Measurements from ENCODE around the gene PPME1. TPM values are rescaled to one million over a fixed set of nuclear protein-coding genes. Genes with fewer than 3 reads are reported as not detected.
"Not testable (repeated sequence)": the region's sequence is repeated elsewhere in the genome, so short reads cannot be mapped to it uniquely, and the experiment has no call there.

The PPME1 gene
- total RNA-seq: 27.6 and 69.9 TPM in 2 replicates

DNA sequence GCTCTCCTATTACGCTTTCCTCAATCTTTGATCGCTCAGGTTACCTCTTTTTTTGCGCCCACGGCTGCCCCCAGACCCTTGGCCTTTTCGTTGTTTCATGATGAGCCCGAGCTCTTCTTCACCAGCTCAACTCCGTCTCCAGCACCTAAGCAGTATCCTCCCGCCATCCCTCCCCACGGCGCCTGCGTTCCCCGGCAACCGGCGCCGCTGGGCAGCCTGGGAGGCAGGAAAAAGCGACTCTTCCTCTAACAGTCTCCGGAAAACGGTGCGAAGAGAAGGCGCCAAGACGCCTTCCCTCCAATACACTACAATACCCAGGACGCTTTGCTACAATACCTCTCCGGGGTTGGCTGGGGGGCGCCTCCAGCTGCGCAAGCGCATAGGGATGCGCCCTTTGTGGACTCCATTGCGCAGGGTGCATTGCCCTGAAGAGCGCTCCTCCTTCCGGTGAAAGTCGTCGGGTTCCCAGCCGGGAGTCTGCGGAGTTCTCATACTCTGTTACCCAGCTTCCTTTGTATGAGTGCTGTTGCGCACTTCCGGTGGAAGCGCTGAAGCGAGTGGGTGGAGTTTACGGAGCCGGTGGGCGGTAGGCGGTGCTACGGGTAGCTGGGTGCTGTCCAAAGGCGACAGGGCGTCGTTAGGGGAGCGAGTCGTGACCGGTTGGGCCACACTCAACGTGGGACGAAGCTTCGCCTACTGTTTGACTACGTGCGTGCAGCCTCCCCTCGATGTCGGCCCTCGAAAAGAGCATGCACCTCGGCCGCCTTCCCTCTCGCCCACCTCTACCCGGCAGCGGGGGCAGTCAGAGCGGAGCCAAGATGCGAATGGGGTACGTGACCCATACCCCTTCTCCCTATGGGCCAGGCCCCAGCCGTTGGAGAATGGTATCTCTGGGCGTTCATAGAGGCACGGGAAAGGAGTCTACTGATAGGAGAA, at the start of gene PPME1, which contains the start of gene C2CD3:
Gene PPME1, plus strand, starts transcription at position 596 of the 936 bp plus-strand sequence. Its CDS starts 133 bp downstream, at position 729.
Gene C2CD3, minus strand, starts transcription at position 309 of the 936 bp plus-strand sequence. Its CDS starts 210 bp downstream, at position 99.
- peak; percentile 99 for DNase-seq (ENCODE audit: low read depth)

- no peak for DNase-seq (ENCODE audit: low read depth)
Observed at GRCh38 chr11:74121804-74122203, 49.3 kb upstream of the PPME1 start.

- DNase-seq (ENCODE audit: low read depth): peak; percentile 22
Observed at GRCh38 chr11:74123008-74123448, 48.1 kb upstream of the PPME1 start.

DNA sequence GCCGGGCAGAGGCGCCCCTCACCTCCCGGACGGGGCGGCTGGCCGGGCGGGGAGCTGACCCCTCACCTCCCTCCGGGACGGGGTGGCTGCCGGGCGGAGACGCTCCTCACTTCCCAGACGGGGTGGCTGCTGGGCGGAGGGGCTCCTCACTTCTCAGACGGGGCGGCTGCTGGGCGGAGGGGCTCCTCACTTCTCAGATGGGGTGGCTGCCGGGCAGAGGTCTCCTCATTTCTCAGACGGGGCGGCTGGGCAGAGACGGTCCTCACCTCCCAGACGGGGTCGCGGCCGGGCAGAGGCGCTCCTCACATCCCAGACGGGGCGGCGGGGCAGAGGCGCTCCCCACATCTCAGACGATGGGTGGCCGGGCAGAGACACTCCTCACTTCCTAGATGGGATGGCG, 42.0 kb upstream of the PPME1 start:
- not testable (repeated sequence) for DNase-seq (ENCODE audit: low read depth)

DNA sequence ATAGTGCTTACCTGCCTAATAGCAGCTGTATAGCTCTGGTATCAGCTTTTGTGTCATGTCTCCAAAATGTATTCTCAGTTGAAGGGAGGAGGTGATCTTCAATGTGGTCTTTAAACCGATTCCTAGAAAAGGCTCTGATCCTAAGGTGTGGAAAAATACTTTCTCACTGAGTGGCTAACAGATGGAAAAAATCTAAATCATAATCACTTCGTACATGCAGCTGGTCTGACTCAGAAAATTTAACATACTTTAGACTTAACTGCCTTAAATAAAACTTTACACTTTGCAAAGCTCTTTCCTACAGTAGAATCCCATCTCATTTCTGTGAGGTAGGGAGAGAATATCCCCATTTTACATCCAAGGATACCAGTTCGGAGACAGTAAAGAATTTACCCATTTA, 38.3 kb upstream of the PPME1 start:
- no peak for DNase-seq (ENCODE audit: low read depth)

DNA sequence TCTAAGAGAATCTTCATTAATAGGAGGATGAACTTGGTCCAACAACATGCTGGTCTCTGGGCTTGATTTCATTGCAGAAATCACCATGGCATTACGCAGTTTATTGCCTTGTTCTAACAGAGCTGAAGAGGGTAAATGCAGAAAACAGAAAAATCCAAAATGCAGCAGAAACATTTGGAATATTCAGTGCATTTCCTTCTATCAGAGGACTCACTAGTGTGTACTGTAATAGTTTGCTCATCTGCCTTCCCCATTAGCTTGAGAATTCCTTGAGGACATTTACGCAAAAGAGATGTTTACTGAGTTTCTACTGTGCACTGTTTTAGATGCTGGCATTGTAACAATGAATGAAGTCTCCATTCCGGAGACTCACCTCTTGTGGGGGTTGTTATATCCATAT, 37.7 kb upstream of the PPME1 start:
- no peak for DNase-seq (ENCODE audit: low read depth)

- no peak for DNase-seq (ENCODE audit: low read depth)
Observed at GRCh38 chr11:74134661-74135060, 36.4 kb upstream of the PPME1 start.

GRCh38 chr11:74135127-74135840, 35.8 kb upstream of the PPME1 start:
- DNase-seq (ENCODE audit: low read depth): peak; percentile 57

- peak; percentile 22 for DNase-seq (ENCODE audit: low read depth)
Observed at GRCh38 chr11:74138021-74138420, 33.1 kb upstream of the PPME1 start.

GRCh38 chr11:74138572-74138971, 32.5 kb upstream of the PPME1 start:
- DNase-seq (ENCODE audit: low read depth): peak; percentile 99

DNA sequence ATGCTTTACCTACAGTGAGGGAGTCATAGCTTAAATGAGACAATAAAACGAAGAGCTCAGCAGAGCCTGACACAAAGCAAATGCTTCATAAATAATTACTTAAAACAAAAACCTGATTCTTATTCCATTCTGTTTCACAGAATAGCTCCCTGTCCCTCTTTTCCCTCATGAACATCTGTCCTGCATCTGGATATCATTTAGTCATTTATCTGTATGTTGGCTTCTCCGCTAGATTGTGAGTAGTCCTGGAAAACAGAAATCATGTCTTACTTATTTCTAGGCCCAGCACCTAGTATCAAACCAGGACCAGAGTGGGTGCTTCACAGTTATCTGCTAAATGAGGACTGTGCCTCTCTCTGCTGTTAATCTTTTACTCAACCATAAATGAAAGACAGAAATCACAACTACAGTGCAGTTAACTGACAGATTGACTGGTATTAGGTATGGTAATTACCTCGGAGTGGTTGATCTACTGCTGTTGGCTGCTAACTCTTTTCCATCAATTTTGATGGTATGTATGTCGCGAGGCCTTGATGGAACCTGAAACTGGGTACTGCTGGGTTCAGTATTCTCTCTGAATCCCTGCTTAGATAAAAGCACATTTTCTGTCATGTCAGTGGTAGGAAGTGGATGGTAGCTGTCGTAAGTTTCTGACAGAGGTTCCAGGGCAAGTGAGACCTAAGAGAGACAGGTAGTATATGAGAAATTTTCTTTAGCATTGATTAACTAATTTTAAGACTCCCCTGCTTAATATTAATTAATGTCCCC, 31.8 kb upstream of the PPME1 start:
- DNase-seq (ENCODE audit: low read depth): peak; percentile 22

GRCh38 chr11:74139919-74140431, 31.1 kb upstream of the PPME1 start:
- DNase-seq (ENCODE audit: low read depth): peak; percentile 38

- peak; percentile 81 for DNase-seq (ENCODE audit: low read depth)
Observed at GRCh38 chr11:74141241-74141695, 29.8 kb upstream of the PPME1 start.

GRCh38 chr11:74141908-74142307, 29.2 kb upstream of the PPME1 start:
- no peak for DNase-seq (ENCODE audit: low read depth)

DNA sequence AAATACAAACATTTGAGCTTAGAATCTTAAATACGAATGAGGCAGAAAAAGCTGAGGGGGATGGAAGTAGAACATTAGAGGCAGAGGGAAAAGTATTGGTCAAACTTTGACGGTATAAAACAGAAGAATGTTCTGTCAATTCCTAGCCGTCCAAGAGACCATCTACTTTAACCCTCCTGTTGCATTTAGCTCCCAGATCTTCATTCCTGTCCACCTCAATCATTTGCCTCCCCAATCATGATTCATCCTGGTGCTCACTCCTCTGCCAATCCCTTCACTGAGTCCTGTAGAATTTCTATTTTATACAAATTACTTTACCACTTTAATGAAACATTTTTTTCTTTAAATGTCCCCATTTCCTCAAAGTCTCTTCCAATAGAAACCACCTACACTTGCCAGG, 28.5 kb upstream of the PPME1 start:
- DNase-seq (ENCODE audit: low read depth): peak; percentile 39

DNA sequence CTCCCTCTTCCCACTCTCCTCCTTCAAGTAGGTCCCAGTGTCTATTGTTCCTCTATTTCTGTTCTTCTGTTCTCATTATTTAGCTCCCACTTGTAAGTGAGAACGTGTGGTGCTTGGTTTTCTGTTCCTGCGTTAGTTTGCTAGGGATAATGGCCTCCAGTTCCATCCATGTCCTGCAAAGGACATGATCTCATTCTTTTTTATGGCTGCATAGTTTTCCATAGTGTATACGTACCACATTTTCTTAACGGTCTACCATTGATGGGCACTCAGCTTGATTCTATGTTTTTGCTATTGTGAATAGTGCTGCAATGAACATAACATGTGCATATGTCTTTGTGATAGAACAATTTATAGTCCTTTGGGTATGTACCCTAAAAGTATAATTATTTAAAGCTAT, 26.5 kb upstream of the PPME1 start:
- DNase-seq (ENCODE audit: low read depth): no peak

GRCh38 chr11:74147199-74147929, 23.7 kb upstream of the PPME1 start:
- peak; percentile 93 for DNase-seq (ENCODE audit: low read depth)

- no peak for DNase-seq (ENCODE audit: low read depth)
Observed at GRCh38 chr11:74153224-74153623, 17.9 kb upstream of the PPME1 start.

DNA sequence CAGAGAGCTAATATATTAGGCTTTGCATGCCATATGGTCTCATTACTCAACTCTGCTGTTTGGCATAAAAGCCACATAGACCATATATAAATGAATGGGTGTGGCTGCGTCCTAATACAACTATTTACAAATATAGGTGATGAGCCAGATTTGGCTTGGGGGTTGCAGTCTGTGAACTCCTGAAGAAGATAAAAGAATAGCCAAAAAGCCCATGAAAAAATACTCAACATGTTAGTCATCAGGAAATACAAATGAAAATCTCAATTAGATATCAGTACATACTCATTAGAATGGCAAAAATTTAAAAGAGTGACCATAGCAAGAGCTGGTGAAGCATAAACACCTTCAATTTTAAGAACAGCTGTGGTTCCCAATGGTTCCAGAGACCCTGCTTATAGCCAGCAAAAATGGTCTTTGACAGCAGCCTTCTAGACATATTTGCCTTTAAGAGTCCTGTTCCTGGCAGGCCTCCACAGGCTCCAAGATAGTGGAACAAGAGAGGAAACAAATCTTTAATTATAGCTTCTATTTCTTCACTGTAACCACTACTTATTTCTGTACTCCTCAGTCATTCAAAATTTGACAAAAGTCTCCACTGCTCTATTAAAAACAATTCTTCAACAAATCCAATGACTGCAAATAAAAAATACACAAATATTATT, 16.3 kb upstream of the PPME1 start:
- DNase-seq (ENCODE audit: low read depth): peak; percentile 21

- no peak for DNase-seq (ENCODE audit: low read depth)
Observed at GRCh38 chr11:74157169-74157568, 13.9 kb upstream of the PPME1 start.

All from renal cortical epithelial cell (primary cell).